ENCODE data around the gene HYAL3.
"Not testable (repeated sequence)": the region's sequence is repeated elsewhere in the genome, so short reads cannot be mapped to it uniquely, and the experiment has no call there.

Gene HYAL3

GRCh38 chr3:50312041-50312440 is 12.8 kb upstream of the HYAL3 start:
- not testable (repeated sequence) for DNase-seq

- DNase-seq: no peak
Observed at GRCh38 chr3:50304601-50305000, 5.4 kb upstream of the HYAL3 start.

GRCh38 chr3:50303013-50303815 is 4.0 kb upstream of the HYAL3 start, which contains the start of gene HYAL1:
Gene HYAL1, minus strand, starts transcription at chr3:50303574. Its CDS starts 618 bp downstream, at chr3:50302956.
- no peak for DNase-seq

- DNase-seq: no peak
Observed at GRCh38 chr3:50302095-50303012, 3.1 kb upstream of the HYAL3 start.

GRCh38 chr3:50300681-50301254 is 1.6 kb upstream of the HYAL3 start:
- DNase-seq: no peak

- DNase-seq: no peak
Observed at GRCh38 chr3:50299929-50300680, 900 bp upstream of the HYAL3 start.

- no peak for DNase-seq
Observed at GRCh38 chr3:50299638-50299928, 378 bp upstream of the HYAL3 start.

- DNase-seq: no peak
Observed at GRCh38 chr3:50297896-50298725, 1.1 kb downstream of the HYAL3 start.

- DNase-seq: no peak
Observed at GRCh38 chr3:50297384-50297775, 1.8 kb downstream of the HYAL3 start.

- DNase-seq: no peak
Observed at GRCh38 chr3:50296721-50297383, 2.4 kb downstream of the HYAL3 start.

GRCh38 chr3:50295553-50296431 is 3.4 kb downstream of the HYAL3 start:
- DNase-seq: no peak

GRCh38 chr3:50294492-50295403 is 4.5 kb downstream of the HYAL3 start:
- DNase-seq: no peak

- DNase-seq: no peak
Observed at GRCh38 chr3:50294089-50294488, 5.1 kb downstream of the HYAL3 start.

GRCh38 chr3:50293079-50293801 is 6.0 kb downstream of the HYAL3 start:
- DNase-seq: no peak

GRCh38 chr3:50292159-50293078 is 6.8 kb downstream of the HYAL3 start, which contains the start of gene IFRD2:
Gene IFRD2, minus strand, starts transcription at chr3:50292429. Its CDS starts 155 bp downstream, at chr3:50292274.
- DNase-seq: peak; percentile 91

GRCh38 chr3:50290161-50290641 is 9.0 kb downstream of the HYAL3 start:
- DNase-seq: no peak

- DNase-seq: no peak
Observed at GRCh38 chr3:50289130-50289529, 10.1 kb downstream of the HYAL3 start.

All from effector CD8-positive, alpha-beta T cell (primary cell).